T-cell (primary cell): ENCODE measurements around the gene GHSR. TPM values are rescaled to one million over a fixed set of nuclear protein-coding genes. Genes with fewer than 3 reads are reported as not detected.
"Not testable (repeated sequence)": the region's sequence is repeated elsewhere in the genome, so short reads cannot be mapped to it uniquely, and the experiment has no call there.

Experiments
- ATAC-seq, 4 experiments: fragments of 200-7000 bp in 3 of 4; fragments of 150-1000 bp in 1 of 4; cut with Tn5 transposase; replicated peaks in 1 of 4; 1 replicate in 3 of 4; 2 replicates in 1 of 4; pipeline ENCODE4 v1.10.0; 2021; ENCODE audit warnings: moderate library complexity in 3 of 4, mild to moderate bottlenecking in 2 of 4, moderate number of reproducible peaks in 1 of 4
- CTCF ChIA-PET, 2 donors: fragments of 300-600 bp; sonication (Branson Sonifier 250); formaldehyde crosslinking; loops; one replicate each; lab custom pipeline; 2022; ENCODE audit warnings: antibody characterized with exemption in 2 of 2; lab: Charles Lee
- POLR2A ChIA-PET, 2 donors: fragments of 300-600 bp; sonication (Branson Sonifier 250); formaldehyde crosslinking; loops; one replicate each; lab custom pipeline; 2022; ENCODE audit warnings: antibody characterized with exemption in 2 of 2; lab: Charles Lee
- DNase-seq, 35 experiments: peaks; one replicate each; pipeline versions ENCODE4 v3.0.0 to v3.0.0-alpha.2; 2013 to 2023
- H3K27ac ChIP-seq: one replicate; pipeline ENCODE4 v1.5.1; 2013; ENCODE audit warnings: low read length
- H3K27me3 ChIP-seq, 2 experiments: replicated peaks in 1 of 2; 1 replicate in 1 of 2; 2 replicates in 1 of 2; pipeline versions ENCODE4 v1.6.1 to v1.7.0; 2013; ENCODE audit warnings: low read length in 1 of 2, mixed read lengths in 1 of 2; ENCODE audit not compliant: control insufficient read depth in 2 of 2, insufficient read depth in 2 of 2; ENCODE audit errors: extremely low read depth in 1 of 2
- H3K36me3 ChIP-seq, 2 donors: 1 replicate in 1 of 2; 2 replicates in 1 of 2; pipeline versions ENCODE4 v1.6.1 to v1.7.0; 2013; ENCODE audit warnings: low read length in 1 of 2; ENCODE audit not compliant: control insufficient read depth in 2 of 2, insufficient read depth in 1 of 2; ENCODE audit errors: extremely low read depth in 1 of 2
- H3K4me1 ChIP-seq, 2 experiments: 1 replicate in 1 of 2; 2 replicates in 1 of 2; pipeline versions ENCODE4 v1.6.1 to v1.7.0; 2013; ENCODE audit warnings: low read length in 2 of 2, mixed read lengths in 1 of 2; ENCODE audit not compliant: insufficient read depth in 2 of 2, control insufficient read depth in 1 of 2; ENCODE audit errors: extremely low read depth in 1 of 2
- H3K4me3 ChIP-seq, 2 donors: 1 replicate in 1 of 2; 2 replicates in 1 of 2; pipeline versions ENCODE4 v1.5.1 to v1.7.0; 2013; ENCODE audit warnings: mild to moderate bottlenecking in 2 of 2, low read length in 1 of 2, moderate library complexity in 1 of 2; ENCODE audit not compliant: control insufficient read depth in 1 of 2; ENCODE audit errors: extremely low read depth in 1 of 2
- H3K9me3 ChIP-seq: 2 replicates; pipeline ENCODE4 v1.7.0; 2013
- H3K27ac Mint-ChIP-seq, 2 donors: one replicate each; pipeline ENCODE4 v1.8.0; 2020 to 2021; ENCODE audit warnings: mild to moderate bottlenecking in 2 of 2, mixed read lengths in 2 of 2
- H3K27me3 Mint-ChIP-seq, 2 donors: one replicate each; pipeline ENCODE4 v1.8.0; 2021 to 2022; ENCODE audit warnings: mixed read lengths in 2 of 2
- H3K36me3 Mint-ChIP-seq: one replicate; pipeline ENCODE4 v1.8.0; 2021; ENCODE audit warnings: mixed read lengths
- H3K4me1 Mint-ChIP-seq, 3 donors: one replicate each; pipeline ENCODE4 v1.8.0; 2020 to 2022; ENCODE audit warnings: mixed read lengths in 3 of 3, mild to moderate bottlenecking in 1 of 3
- H3K4me3 Mint-ChIP-seq, 3 donors: one replicate each; pipeline ENCODE4 v1.8.0; 2020 to 2022; ENCODE audit warnings: mild to moderate bottlenecking in 3 of 3, mixed read lengths in 3 of 3, moderate library complexity in 3 of 3
- H3K9me3 Mint-ChIP-seq, 3 donors: one replicate each; pipeline ENCODE4 v1.8.0; 2020 to 2022; ENCODE audit warnings: mixed read lengths in 3 of 3
- WGBS: methylation state at CpG from one replicate; pipeline ENCODE4 v1.1.5; 2013; ENCODE audit warnings: missing lambda C conversion rate; ENCODE audit not compliant: insufficient coverage; 5-methylcytosine and 5-hydroxymethylcytosine counted together
- total RNA-seq, 35 experiments: library from RNA in 6 of 35; stranded (reverse) in 6 of 35; fragments of 120-200 nt in 1 of 35; gene quantifications; one replicate each; pipeline versions ENCODE4 v1.2.1 to v1.2.4 and lab custom pipeline; 2013 to 2026

The GHSR gene, protein sequence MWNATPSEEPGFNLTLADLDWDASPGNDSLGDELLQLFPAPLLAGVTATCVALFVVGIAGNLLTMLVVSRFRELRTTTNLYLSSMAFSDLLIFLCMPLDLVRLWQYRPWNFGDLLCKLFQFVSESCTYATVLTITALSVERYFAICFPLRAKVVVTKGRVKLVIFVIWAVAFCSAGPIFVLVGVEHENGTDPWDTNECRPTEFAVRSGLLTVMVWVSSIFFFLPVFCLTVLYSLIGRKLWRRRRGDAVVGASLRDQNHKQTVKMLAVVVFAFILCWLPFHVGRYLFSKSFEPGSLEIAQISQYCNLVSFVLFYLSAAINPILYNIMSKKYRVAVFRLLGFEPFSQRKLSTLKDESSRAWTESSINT
- total RNA-seq: not detected
- not detected for total RNA-seq (2013)
- 0 to 0.06 (median 0) reads per million in 29 experiments for total RNA-seq (lab: John Stamatoyannopoulos, UW)

DNA sequence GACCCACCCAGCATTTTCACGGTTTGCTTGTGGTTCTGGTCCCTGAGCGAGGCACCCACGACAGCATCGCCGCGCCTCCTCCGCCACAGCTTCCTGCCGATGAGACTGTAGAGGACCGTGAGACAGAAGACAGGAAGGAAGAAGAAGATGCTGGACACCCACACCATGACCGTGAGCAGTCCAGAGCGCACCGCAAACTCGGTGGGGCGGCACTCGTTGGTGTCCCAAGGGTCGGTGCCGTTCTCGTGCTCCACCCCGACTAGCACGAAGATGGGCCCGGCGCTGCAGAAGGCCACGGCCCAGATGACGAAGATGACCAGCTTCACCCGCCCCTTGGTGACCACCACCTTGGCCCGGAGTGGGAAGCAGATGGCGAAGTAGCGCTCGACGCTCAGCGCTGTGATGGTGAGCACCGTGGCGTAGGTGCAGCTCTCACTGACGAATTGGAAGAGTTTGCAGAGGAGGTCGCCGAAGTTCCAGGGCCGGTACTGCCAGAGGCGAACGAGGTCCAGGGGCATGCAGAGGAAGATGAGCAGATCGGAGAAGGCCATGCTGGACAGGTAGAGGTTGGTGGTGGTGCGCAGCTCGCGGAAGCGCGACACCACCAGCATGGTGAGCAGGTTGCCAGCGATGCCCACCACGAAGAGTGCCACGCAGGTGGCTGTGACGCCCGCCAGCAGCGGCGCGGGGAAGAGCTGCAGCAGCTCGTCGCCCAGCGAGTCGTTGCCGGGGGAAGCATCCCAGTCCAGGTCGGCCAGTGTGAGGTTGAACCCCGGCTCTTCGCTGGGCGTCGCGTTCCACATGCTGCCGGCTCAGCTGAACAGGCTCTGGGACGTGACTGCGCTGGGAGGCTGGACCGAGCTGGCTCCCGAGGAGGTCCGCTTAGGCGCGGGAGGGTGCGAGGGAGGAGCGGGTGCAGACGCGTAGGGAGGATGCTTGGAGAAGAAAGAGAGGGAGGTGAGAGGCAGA, at the start of gene GHSR:
GHSR (minus strand) TSS at position 846 of the 969 bp plus-strand sequence; CDS start at position 803, 43 bp downstream.
- ChIA-PET POLR2A (no interaction called here), CTCF (interaction anchor here in 1 of 2 donors (0.9 kb wide), 1 partner anchor 11 kb away, joined by 3 read pairs; no protein-coding TSS in a partner anchor)
- Histone ChIP-seq H3K9me3 (no peaks in the 10 kb centered on the region), H3K27ac (no peak within 1 kb of the TSS), H3K36me3 (no peaks in the 10 kb centered on the region), H3K4me3 (peak within 1 kb of the TSS; percentile 21 to 40), H3K27me3 (peaks cover 23 to 37% of the 10 kb centered on the region in 2 experiments), H3K4me1 (peaks cover 3 to 26% of the 10 kb centered on the region in 2 experiments)
- Mint-ChIP-seq H3K36me3 (no peaks in the 10 kb centered on the region), H3K4me3 (peak within 1 kb of the TSS; percentile 56 to 74 (median 71)), H3K4me1 (peaks cover 32 to 38% (median 36%) of the 10 kb centered on the region in 3 donors), H3K27ac (peak within 1 kb of the TSS in 1 of 2 donors; percentile 21), H3K27me3 (peaks cover 64 to 70% of the 10 kb centered on the region in 2 donors), H3K9me3 (no peaks in the 10 kb centered on the region)
- DNase-seq (peak in 7 of 35 experiments; percentile 3 to 24 (median 10)), ATAC-seq (peak; percentile 27 to 55 (median 54))
- 10% methylated on average over 70 of the region's 76 CpGs for WGBS

DNA sequence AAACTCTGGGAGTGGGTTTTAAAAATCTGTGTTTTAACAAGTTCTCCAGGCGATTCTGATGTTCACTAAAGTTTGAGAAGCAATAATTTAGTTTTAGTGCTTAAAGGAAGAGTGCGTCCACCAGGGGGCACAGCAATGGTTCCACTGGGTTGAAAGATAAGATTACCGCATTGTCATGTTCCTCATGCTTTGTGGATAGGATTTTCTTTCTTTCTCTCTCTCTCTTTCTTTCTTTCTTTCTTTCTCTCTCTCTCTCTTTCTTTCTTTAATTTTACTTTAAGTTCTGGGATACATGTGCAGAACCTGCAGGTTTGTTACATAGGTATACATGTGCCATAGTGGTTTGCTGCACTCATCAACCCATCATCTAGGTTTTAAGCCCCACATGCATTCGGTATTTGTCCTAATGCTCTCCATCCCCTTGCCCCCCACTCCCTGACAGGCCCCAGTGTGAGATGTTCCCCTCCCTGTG, 42.0 kb upstream of the GHSR start:
- H3K36me3 ChIP-seq, H3K9me3 Mint-ChIP-seq, H3K9me3 ChIP-seq, H3K4me3 ChIP-seq, H3K4me1 Mint-ChIP-seq, H3K27ac ChIP-seq, H3K27me3 Mint-ChIP-seq, H3K27me3 ChIP-seq, H3K4me1 ChIP-seq, POLR2A ChIA-PET, H3K36me3 Mint-ChIP-seq, H3K4me3 Mint-ChIP-seq: not testable (repeated sequence)
- DNase-seq (peak; percentile 39 to 87 (median 74)), ATAC-seq (peak; percentile 56 to 79 (median 73))
- CTCF ChIA-PET: interaction anchor here (0.6 to 1.2 kb wide), 9 partner anchors 25 to 190 kb away, joined by 3 to 14 read pairs (median 4); no protein-coding TSS in a partner anchor
- peak overlapping the region; percentile 49 to 82 for H3K27ac Mint-ChIP-seq
- no CpG with 5 or more reads among the region's 4 CpGs for WGBS

DNA sequence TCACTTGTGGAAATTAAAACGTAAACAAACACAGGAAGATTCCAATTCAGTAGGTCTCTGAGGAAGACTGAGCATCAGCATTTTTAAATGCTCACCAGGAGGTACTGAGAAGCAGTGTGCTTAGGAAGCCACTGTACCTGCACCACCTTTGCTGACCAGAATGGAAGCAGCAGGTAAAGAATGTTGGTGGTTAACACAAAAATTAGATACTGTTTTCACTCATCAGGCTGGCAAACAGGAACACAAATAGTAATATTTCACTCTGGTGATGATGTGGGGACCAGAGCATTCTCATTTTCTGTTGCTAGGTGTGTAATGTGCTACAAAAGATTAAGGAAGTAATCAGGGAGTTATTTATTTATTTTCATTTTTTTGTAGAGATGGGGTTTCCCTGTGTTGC, 29.9 kb upstream of the GHSR start:
- H3K27me3 ChIP-seq: no peaks in the 10 kb centered on the region
- ATAC-seq (no peak), DNase-seq (no peak)
- H3K27ac Mint-ChIP-seq: peak overlapping the region; percentile 74 to 75
- H3K4me3 ChIP-seq: no peak overlapping the region
- no peaks in the 10 kb centered on the region for H3K9me3 Mint-ChIP-seq
- POLR2A ChIA-PET: no interaction called here
- H3K9me3 ChIP-seq: no peaks in the 10 kb centered on the region
- H3K27me3 Mint-ChIP-seq: no peaks in the 10 kb centered on the region
- peaks cover 0 to 4% of the 10 kb centered on the region in 2 experiments for H3K4me1 ChIP-seq
- WGBS: no CpG with 5 or more reads among the region's 1 CpG
- H3K4me3 Mint-ChIP-seq: no peak overlapping the region
- H3K27ac ChIP-seq: no peak overlapping the region
- H3K36me3 Mint-ChIP-seq: no peaks in the 10 kb centered on the region
- CTCF ChIA-PET: interaction anchor here (0.8 to 2.9 kb wide), 4 partner anchors 17 to 198 kb away, joined by 3 to 14 read pairs (median 8); no protein-coding TSS in a partner anchor
- no peaks in the 10 kb centered on the region for H3K36me3 ChIP-seq
- peaks cover 15 to 17% (median 16%) of the 10 kb centered on the region in 3 donors for H3K4me1 Mint-ChIP-seq

DNA sequence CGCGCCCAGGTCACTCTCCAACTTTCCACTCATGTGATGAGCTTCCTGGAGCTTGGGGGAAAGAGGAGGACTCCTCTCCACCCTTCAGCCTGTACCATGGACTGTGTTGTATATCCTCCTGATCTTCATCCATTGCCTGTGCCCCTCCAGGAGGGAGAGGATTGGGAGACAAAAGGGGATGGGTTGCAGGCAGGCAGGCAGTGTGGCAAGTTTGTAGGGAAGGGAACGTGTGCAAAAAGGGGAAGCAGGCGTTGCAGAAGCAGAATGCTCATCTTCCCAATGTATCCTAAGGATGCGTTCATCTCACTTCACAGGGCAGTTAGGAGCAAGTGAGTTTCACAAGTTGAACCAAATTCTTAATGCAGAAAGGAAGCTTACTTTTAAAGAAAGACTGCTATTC, 28.1 kb upstream of the GHSR start:
- peak overlapping the region in 1 of 2 donors; percentile 18 for H3K27ac Mint-ChIP-seq
- peaks cover 15 to 17% (median 16%) of the 10 kb centered on the region in 3 donors for H3K4me1 Mint-ChIP-seq
- WGBS: 80% methylated on average over 1 of the region's 5 CpGs
- peak overlapping the region; percentile 78 to 97 (median 81) for H3K4me3 Mint-ChIP-seq
- H3K4me1 ChIP-seq: peaks cover 0 to 4% of the 10 kb centered on the region in 2 experiments
- H3K27me3 Mint-ChIP-seq: peaks cover 0 to 2% of the 10 kb centered on the region in 2 donors
- no peaks in the 10 kb centered on the region for H3K36me3 ChIP-seq
- H3K9me3 Mint-ChIP-seq: peaks cover 0 to 6% (median 0%) of the 10 kb centered on the region in 3 donors
- DNase-seq (no peak), ATAC-seq (no peak)
- POLR2A ChIA-PET: interaction anchor here in 1 of 2 donors (0.6 to 0.7 kb wide), 2 partner anchors 137 to 147 kb away, joined by 3 read pairs; no protein-coding TSS in a partner anchor
- no peak overlapping the region for H3K4me3 ChIP-seq
- H3K27me3 ChIP-seq: no peaks in the 10 kb centered on the region
- no peaks in the 10 kb centered on the region for H3K36me3 Mint-ChIP-seq
- no peaks in the 10 kb centered on the region for H3K9me3 ChIP-seq
- CTCF ChIA-PET: interaction anchor here (0.6 to 2.9 kb wide), 13 partner anchors 11 to 1206 kb away, joined by 3 to 14 read pairs (median 4); no protein-coding TSS in a partner anchor
- H3K27ac ChIP-seq: no peak overlapping the region

DNA sequence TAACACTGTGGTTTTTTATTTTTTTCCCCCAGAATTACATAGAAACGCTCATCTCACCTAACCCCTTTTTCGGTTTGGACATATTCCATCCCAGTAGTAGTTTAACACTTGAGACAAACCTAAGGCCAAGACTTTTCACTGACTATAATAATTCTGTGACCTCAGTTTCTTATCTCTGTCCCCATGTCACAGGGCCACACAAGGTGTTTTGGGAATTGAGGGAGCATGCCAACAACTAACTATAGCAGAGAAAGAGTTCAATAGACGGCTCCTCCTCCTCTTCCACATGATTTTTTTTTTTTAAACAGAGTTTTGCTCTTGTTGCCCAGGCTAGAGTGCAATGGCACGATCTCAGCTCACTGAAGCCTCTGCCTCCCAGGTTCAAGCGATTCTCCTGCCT, 27.4 kb upstream of the GHSR start:
- POLR2A ChIA-PET: no interaction called here
- 71% methylated on average over 1 of the region's 5 CpGs for WGBS
- H3K9me3 Mint-ChIP-seq: peaks cover 0 to 6% (median 0%) of the 10 kb centered on the region in 3 donors

More for the DNA sequence above, 27.4 kb upstream of the GHSR start:
- Histone ChIP-seq H3K36me3 (no peaks in the 10 kb centered on the region), H3K27ac (no peak overlapping the region), H3K27me3 (no peaks in the 10 kb centered on the region), H3K9me3 (no peaks in the 10 kb centered on the region), H3K4me3 (no peak overlapping the region), H3K4me1 (peaks cover 0 to 4% of the 10 kb centered on the region in 2 experiments)
- H3K36me3 Mint-ChIP-seq: no peaks in the 10 kb centered on the region
- no peak for ATAC-seq
- CTCF ChIA-PET: interaction anchor here (0.6 to 2.9 kb wide), 4 partner anchors 14 to 214 kb away, joined by 5 to 14 read pairs (median 10); no protein-coding TSS in a partner anchor
- H3K27ac Mint-ChIP-seq: no peak overlapping the region
- no peak for DNase-seq
- H3K27me3 Mint-ChIP-seq: peaks cover 0 to 3% of the 10 kb centered on the region in 2 donors
- peaks cover 15 to 17% (median 16%) of the 10 kb centered on the region in 3 donors for H3K4me1 Mint-ChIP-seq
- no peak overlapping the region for H3K4me3 Mint-ChIP-seq
